Activated CD4-positive, alpha-beta memory T cell treated with anti-CD3 and anti-CD28 coated beads for 36 hours (primary cell): Measurements from ENCODE around the gene PRKCH. TPM values are rescaled to one million over a fixed set of nuclear protein-coding genes. Genes with fewer than 3 reads are reported as not detected.

Source experiments
- CTCF ChIA-PET: fragments of 350-600 bp; sonication (Branson Sonifier 250); formaldehyde crosslinking; loops from one replicate; lab custom pipeline; 2021; ENCODE audit warnings: antibody characterized with exemption, inconsistent platforms; lab: Charles Lee
- POLR2A ChIA-PET: fragments of 350-600 bp; sonication (Branson Sonifier 250); formaldehyde crosslinking; loops from one replicate; lab custom pipeline; 2021; ENCODE audit warnings: antibody characterized with exemption; lab: Charles Lee
- DNase-seq: peaks from one replicate; pipeline ENCODE4 v3.0.0-alpha.2; 2020
- H3K27ac Mint-ChIP-seq: one replicate; pipeline ENCODE4 v1.8.0; 2021; ENCODE audit warnings: mixed read lengths
- H3K27me3 Mint-ChIP-seq: one replicate; pipeline ENCODE4 v1.8.0; 2021; ENCODE audit warnings: mixed read lengths
- H3K36me3 Mint-ChIP-seq: one replicate; pipeline ENCODE4 v1.8.0; 2021; ENCODE audit warnings: mixed read lengths
- H3K4me1 Mint-ChIP-seq: one replicate; pipeline ENCODE4 v1.8.0; 2021; ENCODE audit warnings: low read depth, mixed read lengths
- H3K4me3 Mint-ChIP-seq: one replicate; pipeline ENCODE4 v1.8.0; 2021; ENCODE audit warnings: mild to moderate bottlenecking, mixed read lengths
- H3K9me3 Mint-ChIP-seq: one replicate; pipeline ENCODE4 v1.8.0; 2021; ENCODE audit warnings: mixed read lengths
- intact Hi-C: fragments of 100-400 bp; cut with micrococcal nuclease; formaldehyde crosslinking; loops from one replicate; pipeline ENCODE4 v1.15.1; 2023
- total RNA-seq, 2 experiments: library from RNA; stranded (reverse); gene quantifications; one replicate each; pipeline ENCODE4 v1.2.3, GENCODE V29; 2021

The PRKCH gene
- 100 to 1,000 TPM; 142 to 147 TPM for total RNA-seq

GRCh38 chr14:61321385-61322010, at the start of gene PRKCH:
PRKCH (plus strand) TSS chr14:61321579; CDS start chr14:61322102, 523 bp downstream.
- CTCF ChIA-PET = interaction anchor here (0.6 to 2.0 kb wide), 12 partner anchors 9 to 156 kb away, joined by 3 to 7 read pairs (median 3); partner anchors contain the start of gene TMEM30B
- peak within 1 kb of the TSS; percentile 99 for H3K4me3 Mint-ChIP-seq
- peaks cover 34% of the 10 kb centered on the region for H3K36me3 Mint-ChIP-seq
- intact Hi-C loops = loop anchor here (2.0 kb wide), 1 partner anchor 25 kb away; no protein-coding TSS in a partner anchor
- POLR2A ChIA-PET = interaction anchor here (1.0 to 5.2 kb wide), 12 partner anchors 11 to 373 kb away, joined by 3 to 67 read pairs (median 4); partner anchors contain the start of gene HIF1A
- H3K27me3 Mint-ChIP-seq = no peaks in the 10 kb centered on the region
- H3K9me3 Mint-ChIP-seq = no peaks in the 10 kb centered on the region
- peak; percentile 90 for DNase-seq
- H3K27ac Mint-ChIP-seq = peak within 1 kb of the TSS; percentile 93
- H3K4me1 Mint-ChIP-seq = peaks cover 24% of the 10 kb centered on the region

DNA sequence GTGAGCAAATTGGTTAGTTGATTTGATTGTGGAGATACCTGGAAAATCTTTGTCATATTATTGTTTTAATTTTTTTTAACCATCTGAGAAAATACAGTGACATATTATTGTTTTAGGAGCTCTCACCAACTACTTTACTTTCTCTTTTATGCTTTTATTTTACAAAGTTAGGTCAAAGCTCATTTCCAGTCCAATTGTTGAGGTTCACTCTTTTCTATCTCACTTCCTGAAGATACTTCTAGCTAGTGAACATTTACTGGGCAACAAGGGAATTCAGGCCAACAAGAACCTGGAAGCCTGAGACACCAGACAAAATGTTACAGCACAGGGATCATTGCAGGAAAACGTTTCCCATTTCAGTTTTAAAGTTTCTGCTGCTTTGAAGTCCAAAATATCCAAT, 44.1 kb upstream of the PRKCH start:
- Mint-ChIP-seq H3K9me3 (no peaks in the 10 kb centered on the region), H3K27me3 (peaks cover 10% of the 10 kb centered on the region), H3K4me1 (peaks cover 18% of the 10 kb centered on the region), H3K4me3 (no peak overlapping the region), H3K36me3 (no peaks in the 10 kb centered on the region), H3K27ac (no peak overlapping the region)
- intact Hi-C loops = no loop called here
- no peak for DNase-seq
- CTCF ChIA-PET = interaction anchor here (1.0 kb wide), 1 partner anchor 560 kb away, joined by 3 read pairs; no protein-coding TSS in a partner anchor
- POLR2A ChIA-PET = no interaction called here

GRCh38 chr14:61277784-61278183, 43.6 kb upstream of the PRKCH start:
- peaks cover 10% of the 10 kb centered on the region for H3K27me3 Mint-ChIP-seq
- CTCF ChIA-PET = interaction anchor here (1.0 to 10.4 kb wide), 3 partner anchors 10 to 653 kb away, joined by 3 to 85 read pairs (median 3); no protein-coding TSS in a partner anchor
- no peaks in the 10 kb centered on the region for H3K9me3 Mint-ChIP-seq
- H3K36me3 Mint-ChIP-seq = no peaks in the 10 kb centered on the region
- H3K4me3 Mint-ChIP-seq = no peak overlapping the region
- H3K27ac Mint-ChIP-seq = no peak overlapping the region
- H3K4me1 Mint-ChIP-seq = peaks cover 19% of the 10 kb centered on the region
- no peak for DNase-seq
- POLR2A ChIA-PET = no interaction called here
- intact Hi-C loops = no loop called here

DNA sequence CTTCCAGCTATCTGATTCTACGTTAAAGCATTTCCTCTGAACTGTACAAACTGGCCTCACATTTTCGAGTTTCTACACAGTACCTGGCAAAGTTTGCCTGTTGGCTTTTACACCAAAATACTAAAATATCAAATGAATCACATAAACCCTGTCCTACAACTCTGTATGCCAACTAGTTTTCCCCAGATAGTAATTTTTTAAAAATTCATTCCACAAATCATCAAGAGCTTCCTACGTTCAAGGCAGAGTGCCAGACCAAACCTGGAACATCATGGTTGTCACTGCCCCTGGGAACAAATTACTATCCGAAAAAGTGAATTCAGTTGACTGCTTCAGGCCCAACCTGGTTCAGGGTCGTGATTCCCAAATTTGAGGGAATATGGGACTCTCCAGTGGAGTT, 42.3 kb upstream of the PRKCH start:
- H3K4me1 Mint-ChIP-seq = peaks cover 28% of the 10 kb centered on the region
- POLR2A ChIA-PET = interaction anchor here (0.5 kb wide), 1 partner anchor 101 kb away, joined by 4 read pairs; no protein-coding TSS in a partner anchor

GRCh38 chr14:61280092-61280525, 41.3 kb upstream of the PRKCH start:
- peak; percentile 66 for DNase-seq
- H3K4me1 Mint-ChIP-seq = peaks cover 31% of the 10 kb centered on the region
- CTCF ChIA-PET = interaction anchor here (0.8 to 10.4 kb wide), 18 partner anchors 9 to 846 kb away, joined by 3 to 85 read pairs (median 4); partner anchors contain the start of gene TRMT5
- peak overlapping the region; percentile 70 for H3K27ac Mint-ChIP-seq
- POLR2A ChIA-PET = interaction anchor here (1.1 kb wide), 1 partner anchor 43 kb away, joined by 6 read pairs; no protein-coding TSS in a partner anchor
- H3K4me3 Mint-ChIP-seq = peak overlapping the region; percentile 87
- no peaks in the 10 kb centered on the region for H3K9me3 Mint-ChIP-seq
- no peaks in the 10 kb centered on the region for H3K36me3 Mint-ChIP-seq
- intact Hi-C loops = loop anchor here (1.0 to 5.0 kb wide), 2 partner anchors 11 to 557 kb away; no protein-coding TSS in a partner anchor
- peaks cover 3% of the 10 kb centered on the region for H3K27me3 Mint-ChIP-seq

More for the DNA sequence above, 42.3 kb upstream of the PRKCH start:
- intact Hi-C loops = no loop called here
- Mint-ChIP-seq H3K9me3 (no peaks in the 10 kb centered on the region), H3K27me3 (peaks cover 8% of the 10 kb centered on the region), H3K4me3 (peak overlapping the region; percentile 10), H3K36me3 (no peaks in the 10 kb centered on the region), H3K27ac (no peak overlapping the region)
- no peak for DNase-seq
- CTCF ChIA-PET = interaction anchor here (1.0 to 10.4 kb wide), 4 partner anchors 12 to 654 kb away, joined by 3 to 85 read pairs (median 8); no protein-coding TSS in a partner anchor

- H3K4me3 Mint-ChIP-seq = peak overlapping the region; percentile 87
- H3K4me1 Mint-ChIP-seq = peaks cover 34% of the 10 kb centered on the region
- intact Hi-C loops = loop anchor here (1.0 to 5.0 kb wide), 2 partner anchors 11 to 557 kb away; no protein-coding TSS in a partner anchor
- no peaks in the 10 kb centered on the region for H3K36me3 Mint-ChIP-seq
- H3K27me3 Mint-ChIP-seq = peaks cover 3% of the 10 kb centered on the region
- POLR2A ChIA-PET = interaction anchor here (1.1 kb wide), 1 partner anchor 42 kb away, joined by 6 read pairs; no protein-coding TSS in a partner anchor
- peak; percentile 82 for DNase-seq
- H3K27ac Mint-ChIP-seq = peak overlapping the region; percentile 70
- no peaks in the 10 kb centered on the region for H3K9me3 Mint-ChIP-seq
- CTCF ChIA-PET = interaction anchor here (0.6 to 10.4 kb wide), 21 partner anchors 9 to 846 kb away, joined by 3 to 85 read pairs (median 3); partner anchors contain the start of genes PRKCH and TRMT5
Measured at GRCh38 chr14:61280526-61281185, 40.7 kb upstream of the PRKCH start.

DNA sequence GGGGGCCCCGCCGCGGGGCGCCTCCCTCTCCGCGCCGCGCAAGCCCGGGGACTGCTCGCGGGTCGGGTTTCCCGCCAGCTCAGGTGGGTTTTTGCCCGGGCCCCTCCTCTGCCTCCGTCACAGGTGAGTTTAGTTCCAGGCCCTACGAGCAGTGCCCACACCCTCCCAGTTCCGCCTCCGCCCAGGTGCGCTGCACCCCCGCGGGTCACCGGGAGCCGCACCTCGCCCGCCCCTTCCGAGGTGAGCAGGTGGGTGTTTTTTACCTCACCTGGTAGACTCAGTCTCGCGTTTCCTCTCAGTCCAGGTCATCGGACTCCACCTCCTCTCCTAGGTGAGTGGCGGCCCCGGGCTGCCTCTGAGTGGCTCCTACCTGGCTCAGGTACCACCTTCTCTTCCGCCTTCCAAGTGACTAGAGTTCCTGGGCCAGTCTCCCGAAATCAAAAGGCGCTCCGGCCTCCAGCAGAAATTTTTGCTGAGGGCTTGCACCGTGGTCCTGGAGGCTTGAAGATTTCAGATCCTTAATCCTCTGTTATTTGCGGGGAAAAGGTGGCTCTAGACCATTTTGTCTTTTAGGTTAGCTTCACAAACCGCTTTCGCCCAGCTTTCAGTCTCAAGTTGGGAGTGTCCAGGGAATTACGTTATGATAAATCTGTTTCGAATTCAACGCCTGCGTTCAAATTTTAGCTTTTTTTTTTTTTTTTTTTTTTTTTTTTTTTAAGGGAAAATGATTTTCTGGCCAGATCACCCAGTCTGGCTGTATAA, 40.0 kb upstream of the PRKCH start, which contains the start of gene TMEM30B:
TSS of gene TMEM30B (minus strand) at position 153 of the 762 bp plus-strand sequence. CDS start 191 bp downstream, outside the sequence.
- no peaks in the 10 kb centered on the region for H3K9me3 Mint-ChIP-seq
- peak within 1 kb of the TSS; percentile 70 for H3K27ac Mint-ChIP-seq
- H3K36me3 Mint-ChIP-seq = no peaks in the 10 kb centered on the region
- DNase-seq = peak; percentile 39
- peaks cover 34% of the 10 kb centered on the region for H3K4me1 Mint-ChIP-seq
- H3K27me3 Mint-ChIP-seq = peaks cover 3% of the 10 kb centered on the region
- ChIA-PET CTCF (interaction anchor here (0.6 to 10.4 kb wide), 21 partner anchors 8 to 845 kb away, joined by 3 to 85 read pairs (median 4); partner anchors contain the start of genes PRKCH and TRMT5), POLR2A (interaction anchor here (1.1 kb wide), 1 partner anchor 42 kb away, joined by 6 read pairs; no protein-coding TSS in a partner anchor)
- intact Hi-C loops = loop anchor here (5.0 kb wide), 1 partner anchor 556 kb away; no protein-coding TSS in a partner anchor
- H3K4me3 Mint-ChIP-seq = peak within 1 kb of the TSS; percentile 87

GRCh38 chr14:61281948-61282275, 39.5 kb upstream of the PRKCH start:
- no peak for DNase-seq
- Mint-ChIP-seq H3K4me1 (peaks cover 34% of the 10 kb centered on the region), H3K4me3 (no peak overlapping the region), H3K27ac (no peak overlapping the region), H3K27me3 (peaks cover 3% of the 10 kb centered on the region), H3K36me3 (no peaks in the 10 kb centered on the region), H3K9me3 (no peaks in the 10 kb centered on the region)
- intact Hi-C loops = loop anchor here (5.0 kb wide), 1 partner anchor 555 kb away; no protein-coding TSS in a partner anchor
- CTCF ChIA-PET = interaction anchor here (0.9 to 10.4 kb wide), 4 partner anchors 14 to 555 kb away, joined by 3 to 85 read pairs (median 6); no protein-coding TSS in a partner anchor
- POLR2A ChIA-PET = no interaction called here

DNA sequence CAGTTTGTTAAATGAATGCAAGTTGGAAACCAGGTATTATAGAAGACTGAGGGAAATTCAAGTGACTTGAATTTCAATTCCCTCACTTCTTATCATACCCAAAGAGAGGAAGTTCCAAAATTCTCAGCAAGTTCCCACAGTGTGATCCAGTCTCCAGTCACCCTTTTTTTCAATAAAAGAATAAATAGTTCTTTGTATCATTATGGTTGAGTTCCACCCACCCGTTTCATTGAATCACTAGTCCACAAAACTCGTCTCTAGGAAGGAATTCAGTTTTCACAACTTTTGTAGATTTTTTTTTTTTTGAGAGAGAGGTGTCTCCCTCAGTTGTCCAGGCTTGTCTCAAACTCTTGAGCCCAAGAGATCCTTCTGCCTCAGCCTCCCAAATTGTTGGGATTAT, 38.6 kb upstream of the PRKCH start:
- intact Hi-C loops = loop anchor here (5.0 kb wide), 1 partner anchor 555 kb away; no protein-coding TSS in a partner anchor
- no peak overlapping the region for H3K27ac Mint-ChIP-seq

DNA sequence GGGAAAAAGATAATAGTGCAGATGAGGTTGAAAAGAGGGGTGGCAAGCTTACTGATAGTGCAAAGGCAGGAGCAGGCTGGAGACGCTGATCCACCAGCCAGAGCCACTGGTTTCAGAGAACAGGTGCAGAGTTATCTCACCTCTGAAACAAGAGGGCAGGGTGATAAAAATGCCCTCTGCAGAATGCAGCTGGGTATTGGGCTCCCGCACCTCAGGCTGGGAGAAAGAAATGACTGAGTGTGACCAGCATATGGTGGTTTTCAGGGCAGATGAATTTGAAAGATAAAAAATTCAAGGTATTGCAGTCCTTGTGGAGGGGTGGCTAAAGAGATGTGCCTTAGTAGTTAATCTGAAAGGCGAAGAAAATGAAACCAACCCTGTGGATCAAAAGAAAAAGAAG, 37.4 kb upstream of the PRKCH start:
- CTCF ChIA-PET = interaction anchor here (10.4 kb wide), 1 partner anchor 17 kb away, joined by 85 read pairs; no protein-coding TSS in a partner anchor
- H3K27ac Mint-ChIP-seq = no peak overlapping the region
- DNase-seq = peak; percentile 24
- intact Hi-C loops = loop anchor here (5.0 kb wide), 1 partner anchor 553 kb away; no protein-coding TSS in a partner anchor
- H3K9me3 Mint-ChIP-seq = no peaks in the 10 kb centered on the region
- POLR2A ChIA-PET = interaction anchor here (0.6 to 1.0 kb wide), 2 partner anchors 38 to 115 kb away, joined by 3 read pairs; partner anchors contain the start of gene PRKCH
- peaks cover 31% of the 10 kb centered on the region for H3K4me1 Mint-ChIP-seq
- H3K36me3 Mint-ChIP-seq = no peaks in the 10 kb centered on the region
- H3K27me3 Mint-ChIP-seq = peaks cover 3% of the 10 kb centered on the region
- no peak overlapping the region for H3K4me3 Mint-ChIP-seq

More for the DNA sequence above, 38.6 kb upstream of the PRKCH start:
- Mint-ChIP-seq H3K36me3 (no peaks in the 10 kb centered on the region), H3K4me3 (no peak overlapping the region), H3K9me3 (no peaks in the 10 kb centered on the region), H3K4me1 (peaks cover 34% of the 10 kb centered on the region), H3K27me3 (peaks cover 3% of the 10 kb centered on the region)
- CTCF ChIA-PET = interaction anchor here (0.5 to 10.4 kb wide), 3 partner anchors 15 to 554 kb away, joined by 3 to 85 read pairs (median 8); no protein-coding TSS in a partner anchor
- DNase-seq = no peak
- POLR2A ChIA-PET = no interaction called here
